ENCODE measurements around the gene EVI2B.
"Not testable (repeated sequence)": the region's sequence is repeated elsewhere in the genome, so short reads cannot be mapped to it uniquely, and the experiment has no call there.

Gene EVI2B

GRCh38 chr17:31269036-31269577 lies 44.7 kb downstream of the EVI2B start:
- no peak overlapping the region for H3K4me3 ChIP-seq (ENCODE audit: low read depth, low read length)
- DNase-seq (ENCODE audit: low read depth) = no peak
- in situ Hi-C loops (cut with HindIII; ENCODE audit: low sequenced_read_pairs) = no loop called here
- TF ChIP-seq CTCF (IDR thresholded peaks at IDR 0.05; ENCODE audit: low read depth, low read length, missing control alignments) = no peak

- TF ChIP-seq CTCF (IDR thresholded peaks at IDR 0.05; ENCODE audit: low read depth, low read length, missing control alignments) = peak; percentile 35
- in situ Hi-C loops (cut with HindIII; ENCODE audit: low sequenced_read_pairs) = no loop called here
- H3K4me3 ChIP-seq (ENCODE audit: low read depth, low read length) = no peak overlapping the region
- DNase-seq (ENCODE audit: low read depth) = no peak
Observed at GRCh38 chr17:31266042-31266441, 47.8 kb downstream of the EVI2B start.

GRCh38 chr17:31262923-31263322 lies 50.9 kb downstream of the EVI2B start:
- in situ Hi-C loops (cut with HindIII; ENCODE audit: low sequenced_read_pairs); H3K4me3 ChIP-seq (ENCODE audit: low read depth, low read length); DNase-seq (ENCODE audit: low read depth): not testable (repeated sequence)

GRCh38 chr17:31261601-31262000 lies 52.3 kb downstream of the EVI2B start:
- in situ Hi-C loops (cut with HindIII; ENCODE audit: low sequenced_read_pairs) = no loop called here
- H3K4me3 ChIP-seq (ENCODE audit: low read depth, low read length) = no peak overlapping the region
- no peak for TF ChIP-seq CTCF (IDR thresholded peaks at IDR 0.05; ENCODE audit: low read depth, low read length, missing control alignments)
- no peak for DNase-seq (ENCODE audit: low read depth)

- DNase-seq (ENCODE audit: low read depth) = no peak
- in situ Hi-C loops (cut with HindIII; ENCODE audit: low sequenced_read_pairs) = no loop called here
- TF ChIP-seq CTCF (IDR thresholded peaks at IDR 0.05; ENCODE audit: low read depth, low read length, missing control alignments) = no peak
- H3K4me3 ChIP-seq (ENCODE audit: low read depth, low read length) = no peak overlapping the region
Observed at GRCh38 chr17:31260151-31260550, 53.7 kb downstream of the EVI2B start.

GRCh38 chr17:31256936-31257335 lies 56.9 kb downstream of the EVI2B start:
- TF ChIP-seq CTCF (IDR thresholded peaks at IDR 0.05; ENCODE audit: low read depth, low read length, missing control alignments) = no peak
- no peak for DNase-seq (ENCODE audit: low read depth)
- in situ Hi-C loops (cut with HindIII; ENCODE audit: low sequenced_read_pairs) = no loop called here
- H3K4me3 ChIP-seq (ENCODE audit: low read depth, low read length) = no peak overlapping the region

GRCh38 chr17:31254654-31255053 lies 59.2 kb downstream of the EVI2B start:
- in situ Hi-C loops (cut with HindIII; ENCODE audit: low sequenced_read_pairs) = no loop called here
- no peak for TF ChIP-seq CTCF (IDR thresholded peaks at IDR 0.05; ENCODE audit: low read depth, low read length, missing control alignments)
- DNase-seq (ENCODE audit: low read depth) = no peak
- H3K4me3 ChIP-seq (ENCODE audit: low read depth, low read length) = no peak overlapping the region
